Cardiac fibroblast (primary cell): ENCODE measurements around the gene PCK2.

Experiments used
- DNase-seq, 2 donors: peaks; one replicate each; pipeline versions ENCODE4 v3.0.0 to v3.0.0-alpha.2; 2010; ENCODE audit warnings: low read depth in 2 of 2
- H3K4me3 ChIP-seq, 2 donors: replicated peaks in 1 of 2; 1 replicate in 1 of 2; 2 replicates in 1 of 2; pipeline ENCODE4 v1.5.1; 2011; ENCODE audit warnings: low read depth in 2 of 2, low read length in 2 of 2, mild to moderate bottlenecking in 2 of 2, moderate library complexity in 1 of 2
- TF ChIP-seq, protein P1 (sequence below): IDR thresholded peaks from one replicate; pipeline ENCODE4 v1.5.1; 2011; ENCODE audit warnings: low read depth, mild to moderate bottlenecking, low read length, inconsistent platforms

The PCK2 gene

DNA sequence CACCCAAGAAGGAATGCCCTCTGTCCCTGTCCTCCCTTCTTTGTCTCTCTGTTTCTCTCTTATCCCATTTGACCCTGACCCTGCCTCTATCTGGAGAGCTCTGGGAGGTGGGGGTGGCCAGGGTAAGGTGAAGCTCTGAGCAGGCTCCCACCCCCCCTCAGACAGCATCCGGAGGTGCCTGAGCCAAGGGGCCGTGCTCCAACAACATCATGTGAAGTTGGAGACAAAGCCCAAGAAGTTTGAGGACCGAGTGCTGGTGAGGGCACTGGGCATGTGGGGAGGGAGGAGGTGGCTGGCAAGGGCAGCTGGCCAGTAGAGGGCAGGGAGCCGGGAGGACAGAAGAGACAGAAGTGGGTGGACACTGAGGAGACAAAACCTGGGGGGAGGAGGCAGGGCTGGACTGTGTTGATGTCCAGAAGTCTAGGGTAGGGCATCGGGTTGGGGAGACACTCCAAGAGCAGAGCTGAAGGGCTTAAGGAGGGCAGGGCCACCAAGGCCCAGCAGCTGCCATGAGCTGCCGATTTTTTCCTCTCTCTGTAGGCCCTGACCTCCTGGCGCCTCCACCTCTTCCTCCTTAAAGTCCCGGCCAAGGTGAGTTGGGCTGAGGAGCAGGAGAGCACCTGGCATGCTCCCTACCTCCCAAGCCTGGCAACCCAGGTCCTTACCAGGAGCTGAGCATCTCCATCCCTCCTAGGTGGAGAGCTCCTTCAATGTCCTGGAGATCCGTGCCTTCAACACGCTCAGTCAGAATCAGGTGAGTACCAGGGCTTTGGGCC is 40.4 kb upstream of the PCK2 start:
- no peak overlapping the region for H3K4me3 ChIP-seq
- DNase-seq: no peak
- TF ChIP-seq, protein P1, sequence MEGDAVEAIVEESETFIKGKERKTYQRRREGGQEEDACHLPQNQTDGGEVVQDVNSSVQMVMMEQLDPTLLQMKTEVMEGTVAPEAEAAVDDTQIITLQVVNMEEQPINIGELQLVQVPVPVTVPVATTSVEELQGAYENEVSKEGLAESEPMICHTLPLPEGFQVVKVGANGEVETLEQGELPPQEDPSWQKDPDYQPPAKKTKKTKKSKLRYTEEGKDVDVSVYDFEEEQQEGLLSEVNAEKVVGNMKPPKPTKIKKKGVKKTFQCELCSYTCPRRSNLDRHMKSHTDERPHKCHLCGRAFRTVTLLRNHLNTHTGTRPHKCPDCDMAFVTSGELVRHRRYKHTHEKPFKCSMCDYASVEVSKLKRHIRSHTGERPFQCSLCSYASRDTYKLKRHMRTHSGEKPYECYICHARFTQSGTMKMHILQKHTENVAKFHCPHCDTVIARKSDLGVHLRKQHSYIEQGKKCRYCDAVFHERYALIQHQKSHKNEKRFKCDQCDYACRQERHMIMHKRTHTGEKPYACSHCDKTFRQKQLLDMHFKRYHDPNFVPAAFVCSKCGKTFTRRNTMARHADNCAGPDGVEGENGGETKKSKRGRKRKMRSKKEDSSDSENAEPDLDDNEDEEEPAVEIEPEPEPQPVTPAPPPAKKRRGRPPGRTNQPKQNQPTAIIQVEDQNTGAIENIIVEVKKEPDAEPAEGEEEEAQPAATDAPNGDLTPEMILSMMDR: no peak

DNA sequence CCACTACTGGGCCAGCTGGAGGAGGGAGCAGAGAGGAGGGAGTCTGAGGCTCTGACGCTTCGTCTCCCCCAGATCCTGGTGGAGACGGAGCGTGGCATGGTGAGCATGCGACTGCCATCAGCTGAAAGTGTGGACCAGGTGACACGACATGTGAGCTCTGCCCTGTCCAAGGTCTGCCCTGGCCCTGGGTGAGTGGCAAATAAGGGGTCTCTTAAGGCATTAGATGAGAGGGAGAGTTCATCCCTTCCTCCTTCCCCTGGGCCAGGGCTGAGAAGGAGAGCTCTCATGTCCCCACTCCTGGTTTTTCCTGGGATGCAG is 39.8 kb upstream of the PCK2 start:
- H3K4me3 ChIP-seq: no peak overlapping the region
- no peak for DNase-seq
- TF ChIP-seq, protein P1: no peak

DNA sequence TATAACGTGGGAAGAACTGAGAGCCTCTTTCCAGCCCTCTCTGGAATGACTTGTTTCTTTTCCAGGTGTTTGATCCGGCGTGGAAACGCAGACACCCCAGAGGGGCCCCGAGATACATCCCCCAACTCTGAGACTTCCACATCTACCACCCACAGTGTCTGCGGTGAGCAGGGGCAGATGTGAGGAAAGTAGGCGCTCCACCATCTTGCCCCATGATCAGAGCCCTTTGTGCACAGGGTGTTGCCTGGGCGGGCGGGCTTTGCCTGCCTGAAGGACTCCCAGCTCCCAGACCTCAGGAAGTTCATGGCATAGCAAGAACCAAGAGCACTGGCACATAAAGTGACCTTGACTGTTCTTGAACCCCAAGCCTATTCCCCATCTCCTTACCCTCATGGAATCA is 39.5 kb upstream of the PCK2 start:
- TF ChIP-seq, protein P1: no peak
- no peak overlapping the region for H3K4me3 ChIP-seq
- DNase-seq: no peak

DNA sequence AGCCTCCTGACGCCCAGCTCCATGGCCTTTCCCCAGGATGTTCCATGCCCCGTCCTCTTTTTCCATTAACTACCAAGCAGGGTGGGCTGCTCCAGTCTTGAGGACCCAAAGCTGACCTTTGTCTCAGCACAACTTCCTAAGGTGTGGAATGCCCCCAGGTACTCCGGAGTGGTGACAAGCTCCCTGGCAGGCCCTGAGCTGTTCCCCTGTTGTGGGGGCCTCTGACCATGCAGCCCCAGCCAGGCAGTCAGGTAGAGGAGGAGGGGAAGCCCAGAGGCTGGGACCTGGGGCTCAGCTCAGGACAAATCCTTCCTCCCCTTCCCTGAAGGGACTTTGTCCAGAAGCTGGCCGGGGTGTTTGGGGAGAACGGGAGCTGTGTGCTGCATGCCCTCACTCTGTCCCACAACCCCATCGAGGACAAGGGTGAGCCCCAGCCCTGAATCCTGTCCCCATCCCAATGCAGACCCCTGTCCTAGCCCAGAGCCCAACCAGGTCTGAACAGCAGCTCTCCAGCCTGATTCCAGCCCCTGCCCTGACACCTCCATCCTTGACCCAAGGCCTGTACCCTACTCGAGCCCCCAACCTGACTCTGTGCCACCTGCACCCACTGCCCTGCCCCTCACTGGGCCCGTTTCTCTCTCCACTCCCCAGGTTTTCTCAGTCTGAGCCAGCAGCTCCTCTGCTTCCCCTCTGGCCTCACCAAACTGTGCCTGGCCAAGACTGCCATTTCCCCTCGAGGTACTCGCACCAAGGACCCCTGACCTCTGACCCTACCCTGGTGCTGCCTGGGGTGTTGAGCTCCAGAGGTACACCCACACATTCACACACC is 37.9 kb upstream of the PCK2 start:
- no peak for DNase-seq
- TF ChIP-seq, protein P1: no peak
- H3K4me3 ChIP-seq: no peak overlapping the region

DNA sequence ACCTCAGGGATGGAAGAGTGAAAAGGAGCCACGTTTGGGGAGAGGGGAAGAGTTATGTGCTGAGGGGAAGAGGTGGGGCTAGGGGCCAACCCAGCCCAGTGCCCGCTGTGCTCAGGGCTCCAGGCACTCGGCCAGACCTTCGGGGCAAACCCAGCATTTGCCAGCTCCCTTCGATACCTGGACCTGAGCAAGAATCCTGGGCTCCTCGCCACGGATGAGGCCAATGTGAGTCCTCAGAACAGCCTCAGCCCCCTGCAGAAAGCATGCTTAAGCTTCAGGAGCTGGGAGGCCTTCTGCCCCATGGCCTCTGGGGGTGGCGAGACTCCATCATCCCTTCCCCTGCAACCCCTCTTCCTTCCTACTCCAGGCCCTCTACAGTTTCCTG is 37.3 kb upstream of the PCK2 start:
- H3K4me3 ChIP-seq: no peak overlapping the region
- TF ChIP-seq, protein P1: no peak
- DNase-seq: no peak

DNA sequence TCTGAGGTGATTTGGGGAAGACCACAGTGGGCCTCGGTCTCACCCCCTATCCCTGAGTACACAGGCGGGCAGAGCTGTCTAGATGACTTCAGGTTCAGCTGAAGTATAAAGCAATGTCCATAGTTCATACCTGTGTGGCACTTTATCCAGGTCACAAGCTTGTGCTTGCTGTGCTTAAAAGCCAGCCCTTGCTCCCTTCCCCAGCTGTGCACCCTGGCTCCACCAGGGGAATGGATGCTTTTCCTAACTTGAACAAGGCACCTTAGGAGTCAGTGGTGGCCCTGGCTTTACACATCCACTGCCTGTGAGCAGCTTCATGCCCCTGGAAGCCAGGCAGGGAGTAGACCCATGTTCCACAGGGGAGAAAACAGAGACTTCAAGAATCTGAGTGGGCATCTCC is 36.8 kb upstream of the PCK2 start:
- no peak for DNase-seq
- TF ChIP-seq, protein P1: no peak
- H3K4me3 ChIP-seq: no peak overlapping the region

DNA sequence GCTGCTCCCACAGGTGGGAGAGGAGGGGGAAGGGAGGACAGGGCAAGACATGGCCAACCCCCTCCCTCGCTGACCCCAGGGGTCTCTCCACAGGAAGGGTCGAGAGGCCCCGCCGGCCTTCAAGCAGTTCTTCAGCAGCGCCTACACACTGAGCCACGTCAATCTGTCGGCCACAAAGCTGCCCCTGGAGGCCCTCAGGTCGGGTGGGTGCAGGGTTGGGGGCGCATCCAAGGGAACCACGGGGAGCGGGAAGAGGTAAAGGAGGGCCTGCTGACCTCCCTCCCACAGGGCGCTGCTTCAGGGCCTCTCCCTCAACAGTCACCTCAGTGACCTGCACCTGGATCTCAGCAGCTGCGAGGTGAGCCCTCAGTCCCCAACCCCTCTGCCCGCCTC is 36.2 kb upstream of the PCK2 start:
- TF ChIP-seq, protein P1: no peak
- DNase-seq: no peak
- no peak overlapping the region for H3K4me3 ChIP-seq
